ENCODE measurements around the gene GYS1.
"Not testable (repeated sequence)": the region's sequence is repeated elsewhere in the genome, so short reads cannot be mapped to it uniquely, and the experiment has no call there.

Gene GYS1

GRCh38 chr19:48933382-48933932 lies 59.7 kb downstream of the GYS1 start, which contains the start of gene DHDH:
Gene DHDH (plus strand): TSS chr19:48933699. CDS start chr19:48933722, 23 bp downstream.
- DNase-seq, result peak; percentile 95

DNA sequence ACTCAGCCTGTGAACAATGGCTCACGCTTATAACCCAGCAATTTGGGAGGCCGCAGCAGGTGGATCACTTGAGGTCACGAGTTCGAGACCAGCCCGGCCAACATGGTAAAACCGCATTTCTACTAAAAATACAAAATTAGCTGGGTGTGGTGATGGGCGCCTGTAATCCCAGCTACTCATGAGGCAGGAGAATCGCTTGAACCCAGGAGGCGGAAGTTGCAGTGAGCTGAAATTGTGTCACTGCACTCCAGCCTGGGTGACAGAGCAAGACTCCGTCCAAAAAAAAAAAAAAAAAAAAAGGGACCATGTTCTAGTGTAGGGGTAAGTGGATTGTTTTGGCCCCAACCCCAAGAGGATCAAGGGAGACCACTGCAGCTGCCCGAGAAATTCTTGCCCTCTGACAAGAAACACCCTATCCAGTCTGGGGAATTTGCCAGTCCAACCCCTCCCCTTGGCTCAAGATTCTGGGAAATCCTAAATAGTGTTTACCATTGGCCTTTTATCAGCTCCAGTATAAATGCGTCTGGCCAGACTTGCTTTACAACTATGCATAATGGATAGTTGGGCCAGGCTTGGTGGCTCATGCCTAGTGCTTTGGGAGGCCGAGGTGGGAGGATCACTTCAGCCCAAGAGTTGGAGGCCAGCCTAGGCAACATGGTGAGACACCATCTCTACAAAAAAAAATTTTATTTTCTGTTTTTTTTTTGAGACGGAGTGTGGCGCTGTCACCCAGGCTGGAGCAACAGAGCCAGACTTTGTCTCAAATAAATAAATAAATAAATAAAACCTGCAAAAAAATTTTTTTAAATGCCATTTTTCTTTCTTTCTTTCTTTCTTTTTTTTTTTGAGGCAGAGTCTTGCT lies 64.7 kb downstream of the GYS1 start:
- DNase-seq, result no peak

GRCh38 chr19:48927692-48928091 lies 65.4 kb downstream of the GYS1 start:
- not testable (repeated sequence) for DNase-seq

- no peak for DNase-seq
Observed at GRCh38 chr19:48926909-48927308, 66.2 kb downstream of the GYS1 start.

GRCh38 chr19:48925890-48926289 lies 67.2 kb downstream of the GYS1 start:
- not testable (repeated sequence) for DNase-seq

GRCh38 chr19:48925240-48925843 lies 67.8 kb downstream of the GYS1 start:
- peak; percentile 68 for DNase-seq

- no peak for DNase-seq
Observed at GRCh38 chr19:48922548-48923490, 70.3 kb downstream of the GYS1 start.

GRCh38 chr19:48921721-48922500 lies 71.2 kb downstream of the GYS1 start:
- DNase-seq, result no peak

DNA sequence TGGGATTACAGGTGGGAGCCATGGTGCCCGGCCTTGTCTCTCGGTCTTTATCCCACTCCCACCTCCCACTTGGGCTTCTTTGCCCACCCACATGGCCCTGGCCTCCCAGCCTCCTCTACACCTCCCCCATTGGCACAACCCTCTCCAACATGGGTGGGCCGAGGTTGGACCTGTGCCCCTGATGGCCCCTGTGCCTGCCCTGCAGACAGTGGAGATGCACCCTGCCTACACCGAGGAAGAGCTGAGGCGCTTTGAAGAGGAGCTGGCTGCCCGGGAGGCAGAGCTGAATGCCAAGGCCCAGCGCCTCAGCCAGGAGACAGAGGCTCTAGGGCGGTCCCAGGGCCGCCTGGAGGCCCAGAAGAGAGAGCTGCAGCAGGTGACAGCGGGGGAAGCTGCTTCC lies 72.2 kb downstream of the GYS1 start:
- no peak for DNase-seq

DNA sequence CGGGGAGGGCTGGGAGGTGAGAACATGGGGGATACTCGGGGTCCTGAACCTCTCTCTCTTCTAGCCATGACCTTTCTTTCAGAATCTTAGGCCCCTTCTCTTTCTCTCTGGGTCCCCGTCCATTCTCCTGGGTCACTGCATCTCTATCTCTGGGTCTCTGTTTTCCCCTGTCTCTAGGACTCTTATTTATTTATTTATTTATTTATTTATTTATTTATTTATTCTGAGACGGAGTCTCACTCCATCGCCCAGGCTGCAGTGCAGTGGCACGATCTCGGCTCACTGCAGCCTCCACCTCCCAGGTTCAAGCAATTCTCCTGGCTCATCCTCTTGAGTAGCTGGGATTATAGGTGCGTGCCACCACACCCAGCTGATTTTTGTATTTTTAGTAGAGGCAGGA lies 73.8 kb downstream of the GYS1 start:
- DNase-seq, result not testable (repeated sequence)

DNA sequence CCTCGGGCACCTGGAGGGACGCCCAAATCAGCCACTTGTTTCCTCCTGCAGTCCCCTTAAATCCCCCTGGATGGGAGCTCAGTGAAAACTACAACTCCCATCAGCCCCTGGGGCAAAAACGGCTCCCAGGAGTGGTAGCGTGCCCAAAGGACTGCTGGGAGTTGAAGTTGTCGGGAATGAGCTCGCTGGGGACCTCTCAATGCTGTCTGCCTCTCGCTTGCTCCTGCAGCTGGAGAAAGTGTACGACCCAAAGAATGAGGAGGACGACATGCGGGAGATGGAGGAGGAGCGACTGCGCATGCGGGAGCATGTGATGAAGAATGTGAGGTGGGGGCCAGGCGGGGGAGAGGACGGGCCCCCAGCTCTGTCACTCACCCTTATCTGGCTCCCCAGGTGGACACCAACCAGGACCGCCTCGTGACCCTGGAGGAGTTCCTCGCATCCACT lies 74.3 kb downstream of the GYS1 start:
- DNase-seq, result peak; percentile 70
